ENCODE data around the gene TMTC3.
A peak's percentile ranks its signal among the peaks of the same experiment; 100 is the strongest.
"Not testable (repeated sequence)": the region's sequence is repeated elsewhere in the genome, so short reads cannot be mapped to it uniquely, and the experiment has no call there.

TMTC3 gene

DNA sequence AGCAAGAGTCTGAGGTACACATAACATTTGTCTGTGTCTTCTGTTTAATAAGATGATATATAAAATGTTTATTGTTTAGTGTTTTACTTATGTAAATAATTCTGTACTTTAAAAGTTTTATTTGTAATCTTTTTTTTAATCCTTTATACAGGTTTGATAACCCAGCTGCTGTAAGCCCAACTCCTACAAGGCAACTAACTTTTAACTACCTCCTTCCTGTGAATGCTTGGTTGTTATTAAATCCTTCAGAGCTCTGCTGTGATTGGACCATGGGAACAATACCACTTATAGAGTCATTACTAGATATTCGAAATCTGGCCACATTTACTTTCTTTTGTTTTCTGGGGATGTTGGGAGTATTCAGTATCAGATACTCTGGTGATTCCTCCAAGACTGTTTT lies 24.1 kb downstream of the TMTC3 start:
- DNase-seq (ENCODE audit: low read depth), result no peak

- no peak for DNase-seq (ENCODE audit: low read depth)
These were observed 25.3 kb downstream of the TMTC3 start for GRCh38 chr12:88167384-88167783.

DNA sequence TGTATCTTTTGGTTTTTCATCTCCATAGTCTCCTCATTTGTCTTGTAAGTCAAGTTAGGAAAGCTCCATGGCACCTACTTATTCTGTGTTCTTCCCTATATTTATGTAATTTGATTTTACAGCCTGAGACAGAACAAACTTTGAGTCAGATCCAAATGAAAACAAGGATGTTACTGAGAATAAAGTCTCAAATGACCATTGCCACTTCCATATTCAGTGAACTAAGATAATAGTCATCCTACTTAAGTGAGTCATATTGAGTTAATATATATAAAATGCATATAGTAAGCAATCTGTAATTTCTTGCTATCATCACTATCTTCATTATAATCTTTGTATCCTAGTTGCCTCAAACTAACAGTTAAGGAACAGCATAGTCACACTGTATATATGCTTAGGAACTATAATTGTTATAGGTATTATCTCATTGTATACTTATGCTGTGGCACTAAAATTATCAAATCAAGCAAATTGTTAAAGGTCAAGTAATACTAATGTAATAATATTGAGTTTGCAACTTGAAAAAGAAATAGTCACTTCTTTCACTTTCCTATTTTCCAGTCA lies 30.8 kb downstream of the TMTC3 start:
- peak; percentile 13 for DNase-seq (ENCODE audit: low read depth)

GRCh38 chr12:88175544-88175943 lies 33.4 kb downstream of the TMTC3 start:
- no peak for DNase-seq (ENCODE audit: low read depth)

DNA sequence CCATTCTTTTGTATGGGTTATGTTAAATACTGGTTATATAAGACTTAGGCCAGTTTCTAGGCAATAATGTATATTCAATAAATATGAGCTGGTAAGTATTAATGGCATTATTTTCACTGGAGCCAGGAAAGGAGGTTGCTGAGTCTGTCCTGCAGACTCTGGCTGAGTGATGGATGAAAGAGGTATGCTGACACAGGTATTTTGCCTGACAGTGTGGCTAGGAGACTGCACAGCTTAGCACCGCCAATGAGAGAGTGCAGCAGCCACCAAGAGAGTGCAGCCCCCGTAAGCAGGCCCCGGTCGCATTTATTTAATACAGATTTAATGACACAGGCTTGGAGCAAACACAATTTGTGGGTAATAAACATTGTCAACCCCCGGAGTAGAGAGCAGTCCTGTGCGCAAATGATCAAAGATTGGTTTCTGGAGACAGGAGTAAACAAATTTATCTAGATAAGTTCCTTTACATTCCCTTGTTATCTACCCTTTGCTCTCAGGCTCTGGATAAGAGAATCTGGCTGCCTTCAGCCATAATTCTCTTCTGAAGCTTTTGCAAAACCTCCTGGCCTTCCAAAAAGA lies 37.4 kb downstream of the TMTC3 start:
- no peak for DNase-seq (ENCODE audit: low read depth)

DNA sequence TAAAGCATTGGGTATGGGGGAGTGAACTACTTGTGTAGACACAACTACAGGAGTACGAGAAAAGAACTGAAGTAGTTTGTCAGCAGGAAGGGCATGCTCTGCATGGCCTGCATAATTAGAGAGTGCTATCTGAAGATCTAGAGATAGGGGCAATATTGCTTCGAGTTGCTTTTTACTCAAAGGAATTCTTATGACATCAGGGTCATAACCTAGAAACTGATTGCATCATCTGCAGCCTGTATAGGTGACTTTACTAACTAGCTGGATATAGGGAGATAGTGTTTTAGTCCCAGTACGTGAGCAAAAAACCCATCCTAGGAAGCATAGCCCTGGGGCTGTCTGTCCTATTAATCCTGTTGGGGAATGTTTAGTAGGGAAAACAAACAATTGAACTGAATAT lies 39.8 kb downstream of the TMTC3 start:
- peak; percentile 7 for DNase-seq (ENCODE audit: low read depth)

DNA sequence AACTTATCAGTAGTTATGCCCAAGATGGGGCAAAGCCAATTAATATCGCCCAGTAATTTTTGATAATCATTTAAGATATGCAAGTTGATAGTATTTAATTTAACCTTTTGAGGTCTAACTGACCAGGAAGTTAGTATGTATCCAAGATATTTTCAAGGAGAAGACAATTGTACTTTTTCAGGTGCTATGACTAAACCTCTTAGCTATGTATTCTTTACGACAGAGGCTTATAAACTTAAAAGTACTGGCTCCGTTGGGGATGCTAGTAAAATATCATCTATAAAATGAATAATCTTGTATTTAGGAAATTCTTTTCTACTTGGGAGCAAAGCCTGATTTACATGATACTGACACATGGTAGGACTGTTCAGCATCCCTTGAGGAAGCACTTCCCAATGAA lies 40.3 kb downstream of the TMTC3 start:
- no peak for DNase-seq (ENCODE audit: low read depth)

- no peak for DNase-seq (ENCODE audit: low read depth)
These were observed 42.1 kb downstream of the TMTC3 start for GRCh38 chr12:88184196-88184595.

DNA sequence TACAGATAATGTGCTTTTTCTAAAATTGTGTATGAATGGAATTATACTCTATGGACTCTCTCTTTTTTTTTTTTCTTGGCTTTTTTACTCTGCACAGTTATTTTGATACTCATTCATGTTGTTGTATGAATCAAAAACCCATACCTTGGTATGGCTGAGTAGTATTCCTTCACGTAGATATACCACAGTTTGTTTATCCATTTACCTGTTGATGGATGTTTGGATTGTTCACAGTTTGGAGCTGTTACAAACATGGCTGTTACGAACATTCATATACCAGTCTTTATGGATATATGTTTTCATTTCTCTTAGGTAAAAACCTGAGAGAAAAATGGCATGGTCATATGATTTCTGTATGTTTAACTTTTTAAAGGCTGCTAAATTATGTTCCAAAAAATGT lies 43.2 kb downstream of the TMTC3 start:
- DNase-seq (ENCODE audit: low read depth), result no peak

DNA sequence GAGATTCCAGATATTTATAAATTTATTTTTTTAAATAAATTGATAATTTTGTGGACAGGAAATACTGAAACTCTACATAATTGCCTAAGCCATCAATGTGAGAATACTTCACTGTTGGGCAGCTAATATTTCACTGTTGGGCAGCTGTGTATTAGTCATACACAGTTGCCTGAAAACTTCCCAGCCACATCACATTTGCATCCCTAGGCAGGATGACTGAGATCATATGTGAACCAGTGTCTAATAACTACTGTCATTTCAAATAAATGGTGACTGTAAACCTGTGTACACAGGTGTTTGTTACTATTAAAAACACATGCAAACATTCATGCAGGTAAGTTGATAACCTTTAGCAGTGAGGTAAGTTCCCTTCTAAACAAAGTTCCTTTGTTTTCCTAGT lies 43.9 kb downstream of the TMTC3 start:
- peak; percentile 84 for DNase-seq (ENCODE audit: low read depth)

- DNase-seq (ENCODE audit: low read depth), result no peak
These were observed 45.5 kb downstream of the TMTC3 start for GRCh38 chr12:88187571-88187970.

DNA sequence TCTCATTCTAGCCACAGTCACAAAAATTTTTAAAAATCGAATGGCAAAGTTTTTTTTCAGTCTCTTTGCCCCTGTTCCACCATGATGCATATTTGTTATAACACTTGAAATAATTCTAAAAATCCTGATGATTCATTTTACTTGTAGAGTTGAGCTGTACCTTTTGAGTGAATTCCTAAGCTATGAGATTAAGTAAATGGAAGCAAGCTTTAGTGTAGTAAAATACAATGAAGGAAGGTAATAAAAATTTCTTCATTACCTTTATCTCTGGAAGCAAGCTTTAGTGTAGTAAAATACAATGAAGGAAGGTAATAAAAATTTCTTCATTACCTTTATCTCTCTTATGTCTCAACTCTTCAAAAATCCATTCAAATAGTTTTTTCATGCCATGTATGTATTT lies 46.1 kb downstream of the TMTC3 start:
- DNase-seq (ENCODE audit: low read depth), result peak; percentile 45

GRCh38 chr12:88192426-88192825 lies 50.3 kb downstream of the TMTC3 start:
- no peak for DNase-seq (ENCODE audit: low read depth)

DNA sequence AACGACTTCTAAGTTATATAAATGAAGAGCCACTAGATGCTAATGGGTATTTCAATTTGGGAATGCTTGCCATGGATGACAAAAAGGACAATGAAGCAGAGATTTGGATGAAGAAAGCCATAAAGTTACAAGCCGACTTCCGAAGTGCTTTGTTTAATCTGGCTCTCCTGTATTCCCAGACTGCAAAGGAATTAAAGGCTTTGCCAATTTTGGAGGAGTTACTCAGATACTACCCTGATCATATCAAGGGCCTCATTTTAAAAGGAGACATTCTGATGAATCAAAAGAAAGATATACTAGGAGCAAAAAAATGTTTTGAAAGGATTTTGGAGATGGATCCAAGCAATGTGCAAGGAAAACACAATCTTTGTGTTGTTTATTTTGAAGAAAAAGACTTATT lies 52.8 kb downstream of the TMTC3 start:
- DNase-seq (ENCODE audit: low read depth), result no peak

- no peak for DNase-seq (ENCODE audit: low read depth)
These were observed 57.9 kb downstream of the TMTC3 start for GRCh38 chr12:88200029-88200428.

DNA sequence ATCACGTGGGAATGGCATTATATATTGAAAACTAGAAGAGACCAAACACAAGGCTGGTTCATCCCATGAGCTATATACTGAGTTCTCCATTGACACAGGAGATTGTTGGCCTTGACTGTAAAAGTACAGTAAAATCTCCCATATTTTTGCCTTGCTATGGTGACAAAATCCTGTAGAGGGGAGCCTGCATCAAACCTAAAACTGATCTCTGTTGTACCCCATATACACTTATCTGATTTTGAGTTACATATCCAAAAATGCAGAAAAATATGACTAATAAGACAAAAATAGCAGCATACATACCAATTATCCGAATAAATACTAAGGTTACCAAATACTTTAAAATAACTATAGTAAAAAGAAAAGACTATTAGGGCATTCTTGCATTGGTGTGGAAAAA lies 60.4 kb downstream of the TMTC3 start:
- DNase-seq (ENCODE audit: low read depth), result no peak

DNA sequence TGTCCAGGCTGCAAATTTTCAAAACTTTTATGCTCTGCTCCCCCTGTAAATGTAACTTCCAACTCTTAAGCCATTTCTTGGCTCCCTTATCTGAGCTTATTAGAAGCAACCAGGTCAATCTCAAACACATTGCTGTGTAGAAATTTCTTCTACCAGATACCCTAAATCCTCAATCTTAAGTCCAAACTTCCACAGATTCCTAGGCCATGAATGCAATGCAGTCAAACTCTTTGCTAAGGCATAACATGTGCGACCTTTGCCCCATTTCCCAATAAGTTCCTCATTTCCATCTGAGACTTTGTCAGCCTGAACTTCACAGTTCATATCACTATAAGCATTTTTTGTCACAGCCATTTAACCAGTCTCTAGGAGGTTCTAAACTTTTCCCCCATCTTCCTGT lies 64.5 kb downstream of the TMTC3 start:
- peak; percentile 34 for DNase-seq (ENCODE audit: low read depth)

- DNase-seq (ENCODE audit: low read depth), result peak; percentile 80
These were observed 66.0 kb downstream of the TMTC3 start for GRCh38 chr12:88207921-88208620.

- DNase-seq (ENCODE audit: low read depth), result no peak
These were observed 66.6 kb downstream of the TMTC3 start for GRCh38 chr12:88208661-88209060.

- DNase-seq (ENCODE audit: low read depth), result not testable (repeated sequence)
These were observed 68.2 kb downstream of the TMTC3 start for GRCh38 chr12:88210311-88210710.

DNA sequence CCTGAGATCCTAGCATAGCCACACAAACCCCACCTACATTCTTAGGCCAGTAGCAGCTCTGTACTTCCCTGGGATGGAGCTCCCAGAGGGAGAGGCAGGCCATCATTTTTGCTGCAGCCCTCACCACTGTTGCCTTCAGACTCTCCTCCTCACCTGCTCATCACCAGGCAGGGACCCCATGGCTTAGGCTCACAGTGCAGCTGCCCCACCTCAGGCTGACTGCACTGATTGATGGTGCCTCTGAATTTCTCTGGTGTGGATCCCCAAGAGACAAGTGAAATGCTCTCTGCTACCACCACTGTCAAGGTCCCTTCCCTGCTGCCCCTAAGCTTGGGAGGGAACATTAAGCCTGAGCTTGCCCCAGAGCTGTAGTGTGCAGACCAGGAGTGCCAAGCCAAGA lies 76.2 kb downstream of the TMTC3 start:
- DNase-seq (ENCODE audit: low read depth), result no peak

GRCh38 chr12:88219861-88220260 lies 77.8 kb downstream of the TMTC3 start:
- DNase-seq (ENCODE audit: low read depth), result no peak

DNA sequence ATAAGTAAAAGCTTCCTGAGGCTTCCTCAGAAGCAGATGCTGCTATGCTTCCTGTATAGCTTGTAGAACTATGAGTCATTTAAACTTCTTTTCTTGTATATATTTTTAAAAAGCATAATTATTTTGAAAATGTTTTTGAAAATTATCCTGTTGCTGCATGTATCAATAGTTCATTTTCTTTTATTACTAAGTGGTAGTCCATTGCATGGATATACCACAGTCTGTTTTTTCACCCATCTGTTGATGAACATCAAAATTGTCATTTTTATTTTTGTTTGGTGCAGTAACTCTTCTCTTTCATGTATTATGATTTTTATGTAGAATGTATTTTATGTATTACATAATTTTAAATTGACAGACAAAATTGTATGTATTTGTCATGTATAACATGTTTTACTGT lies 81.4 kb downstream of the TMTC3 start:
- DNase-seq (ENCODE audit: low read depth), result no peak

- no peak for DNase-seq (ENCODE audit: low read depth)
These were observed 83.7 kb downstream of the TMTC3 start for GRCh38 chr12:88225776-88226175.

All from iris pigment epithelial cell (primary cell).